GM21737 (cell line): ENCODE measurements around the gene ADAP1.

Experiments used
- ATAC-seq: cut with Tn5 transposase; IDR thresholded peaks from one replicate; pipeline ENCODE4 v1.9.1; 2021; ENCODE audit warnings: mild to moderate bottlenecking, moderate library complexity; ENCODE audit not compliant: unreplicated experiment

Gene ADAP1

GRCh38 chr7:976901-977325, 22.4 kb upstream of the ADAP1 start:
- no peak for ATAC-seq

- ATAC-seq: no peak
Observed at GRCh38 chr7:975702-976473, 21.4 kb upstream of the ADAP1 start.

GRCh38 chr7:974820-975681, 20.6 kb upstream of the ADAP1 start, which contains the start of gene COX19:
Gene COX19 (minus strand): TSS chr7:975549. CDS start chr7:975509, 40 bp downstream.
- peak; percentile 73 for ATAC-seq

- ATAC-seq: no peak
Observed at GRCh38 chr7:974172-974571, 19.7 kb upstream of the ADAP1 start.

GRCh38 chr7:973312-973711, 18.8 kb upstream of the ADAP1 start:
- ATAC-seq: no peak

GRCh38 chr7:972676-973309, 18.3 kb upstream of the ADAP1 start:
- ATAC-seq: no peak

- no peak for ATAC-seq
Observed at GRCh38 chr7:972110-972509, 17.6 kb upstream of the ADAP1 start.

GRCh38 chr7:970744-971143, 16.3 kb upstream of the ADAP1 start:
- ATAC-seq: no peak

- ATAC-seq: no peak
Observed at GRCh38 chr7:969403-969802, 14.9 kb upstream of the ADAP1 start.

GRCh38 chr7:968205-969105, 14.0 kb upstream of the ADAP1 start:
- no peak for ATAC-seq

- ATAC-seq: no peak
Observed at GRCh38 chr7:967361-968082, 13.0 kb upstream of the ADAP1 start.

GRCh38 chr7:966291-967069, 12.0 kb upstream of the ADAP1 start:
- no peak for ATAC-seq

- no peak for ATAC-seq
Observed at GRCh38 chr7:964401-965231, 10.1 kb upstream of the ADAP1 start.

- no peak for ATAC-seq
Observed at GRCh38 chr7:963236-964078, 9.0 kb upstream of the ADAP1 start.

- no peak for ATAC-seq
Observed at GRCh38 chr7:962401-963081, 8.1 kb upstream of the ADAP1 start.

GRCh38 chr7:961546-962400, 7.3 kb upstream of the ADAP1 start:
- ATAC-seq: no peak
